Stimulated activated CD8-positive, alpha-beta memory T cell treated with anti-CD3 and anti-CD28 coated beads, Interleukin-15, amount 100 ng/mL, for 4 hours (primary cell): ENCODE results near the gene HSPA13.
"Not testable (repeated sequence)": the region's sequence is repeated elsewhere in the genome, so short reads cannot be mapped to it uniquely, and the experiment has no call there.

Experiments used
- DNase-seq, 2 donors: peaks; one replicate each; pipeline ENCODE4 v3.0.0-alpha.2; 2020; ENCODE audit warnings: low read depth in 2 of 2

The HSPA13 gene

GRCh38 chr21:14382835-14383595 is at the start of gene HSPA13:
TSS of gene HSPA13 (minus strand) at chr21:14383146. CDS start at chr21:14383119, 27 bp downstream.
- DNase-seq, result peak; percentile 99

GRCh38 chr21:14418920-14419319 is 36.0 kb upstream of the HSPA13 start:
- no peak for DNase-seq

GRCh38 chr21:14414932-14415508 is 32.1 kb upstream of the HSPA13 start:
- DNase-seq, result no peak

GRCh38 chr21:14405962-14406361 is 23.0 kb upstream of the HSPA13 start:
- no peak for DNase-seq

GRCh38 chr21:14405225-14405624 is 22.3 kb upstream of the HSPA13 start:
- DNase-seq, result no peak

GRCh38 chr21:14403681-14404318 is 20.9 kb upstream of the HSPA13 start:
- DNase-seq, result no peak

GRCh38 chr21:14401217-14401616 is 18.3 kb upstream of the HSPA13 start:
- DNase-seq, result no peak

GRCh38 chr21:14388282-14388681 is 5.3 kb upstream of the HSPA13 start:
- DNase-seq, result no peak

GRCh38 chr21:14384453-14384852 is 1.5 kb upstream of the HSPA13 start:
- no peak for DNase-seq

- no peak for DNase-seq
Measured at GRCh38 chr21:14383596-14384180, 742 bp upstream of the HSPA13 start.

- no peak for DNase-seq
Measured at GRCh38 chr21:14382486-14382834, 486 bp downstream of the HSPA13 start.

- no peak for DNase-seq
Measured at GRCh38 chr21:14376854-14377253, 6.1 kb downstream of the HSPA13 start.

- no peak for DNase-seq
Measured at GRCh38 chr21:14366998-14367397, 15.9 kb downstream of the HSPA13 start.

GRCh38 chr21:14361958-14362357 is 21.0 kb downstream of the HSPA13 start:
- DNase-seq, result no peak

- no peak for DNase-seq
Measured at GRCh38 chr21:14358775-14359174, 24.2 kb downstream of the HSPA13 start.

GRCh38 chr21:14356746-14357145 is 26.2 kb downstream of the HSPA13 start:
- no peak for DNase-seq

- no peak for DNase-seq
Measured at GRCh38 chr21:14354515-14354914, 28.4 kb downstream of the HSPA13 start.

- DNase-seq, result no peak
Measured at GRCh38 chr21:14353726-14354125, 29.2 kb downstream of the HSPA13 start.

GRCh38 chr21:14353231-14353630 is 29.7 kb downstream of the HSPA13 start:
- DNase-seq, result no peak

- DNase-seq, result not testable (repeated sequence)
Measured at GRCh38 chr21:14327346-14327745, 55.6 kb downstream of the HSPA13 start.

- no peak for DNase-seq
Measured at GRCh38 chr21:14325595-14325994, 57.4 kb downstream of the HSPA13 start.
